IMR-90 (cell line): ENCODE measurements around the gene COL20A1. TPM values are rescaled to one million over a fixed set of nuclear protein-coding genes. Genes with fewer than 3 reads are reported as not detected.
A peak's percentile ranks its signal among the peaks of the same experiment; 100 is the strongest.

Experiments
- ATAC-seq: fragments of 200-7000 bp; cut with Tn5 transposase; 2 replicates; pipeline ENCODE4 v1.9.1; 2020; ENCODE audit warnings: low read depth, mild to moderate bottlenecking, moderate library complexity
- BruUV-seq: library from RNA; stranded (reverse); fragments of 400-500 nt; replicated peaks from 2 replicates; lab custom pipeline; 2021; lab: Mats Ljungman, UMichigan
- CTCF ChIA-PET: fragments of 300-600 bp; formaldehyde crosslinking; extraction: SDS; loops from one replicate; lab custom pipeline; 2021; ENCODE audit warnings: antibody characterized with exemption; lab: Yijun Ruan, JAX
- POLR2A ChIA-PET: fragments of 300-600 bp; sonication (Branson Sonifier 250); formaldehyde crosslinking; loops from one replicate; lab custom pipeline; 2022; ENCODE audit warnings: antibody characterized with exemption; ENCODE audit not compliant: unreplicated experiment; lab: Charles Lee
- DNase-seq: peaks from one replicate; pipeline ENCODE4 v3.0.0; 2013
- H2AFZ ChIP-seq: replicated peaks from 2 replicates; pipeline ENCODE3; 2013; ENCODE audit warnings: low read length, mild to moderate bottlenecking; ENCODE audit not compliant: poor library complexity
- H2AK5ac ChIP-seq: 2 replicates; pipeline ENCODE4 v1.6.1; 2013; ENCODE audit warnings: low read depth, low read length, inconsistent platforms
- H2AK9ac ChIP-seq: replicated peaks from 2 replicates; pipeline ENCODE3; 2013; ENCODE audit warnings: mild to moderate bottlenecking, low read depth, low read length, moderate library complexity; ENCODE audit not compliant: poor library complexity
- H2BK120ac ChIP-seq: 2 replicates; pipeline ENCODE4 v1.6.1; 2013; ENCODE audit warnings: low read depth, low read length, inconsistent platforms
- H2BK15ac ChIP-seq: 3 replicates; pipeline ENCODE4 v1.6.1; 2013; ENCODE audit warnings: low read depth, low read length, inconsistent platforms
- H2BK20ac ChIP-seq: 2 replicates; pipeline ENCODE4 v1.6.1; 2013; ENCODE audit warnings: low read depth, mild to moderate bottlenecking, inconsistent platforms, low read length, moderate library complexity
- H2BK5ac ChIP-seq: 2 replicates; pipeline ENCODE4 v1.6.1; 2013; ENCODE audit warnings: mild to moderate bottlenecking, low read depth, low read length, inconsistent platforms; ENCODE audit not compliant: poor library complexity, severe bottlenecking
- H3K14ac ChIP-seq: replicated peaks from 2 replicates; pipeline ENCODE4 v1.6.1; 2013; ENCODE audit warnings: low read depth, low read length, inconsistent platforms
- H3K18ac ChIP-seq: 2 replicates; pipeline ENCODE4 v1.6.1; 2013; ENCODE audit warnings: low read depth, low read length, control low read depth
- H3K23ac ChIP-seq: 2 replicates; pipeline ENCODE4 v1.6.1; 2013; ENCODE audit warnings: low read depth, low read length, inconsistent platforms
- H3K27ac ChIP-seq: 2 replicates; pipeline ENCODE4 v1.5.1; 2013; ENCODE audit warnings: mild to moderate bottlenecking, control low read depth, low read length; ENCODE audit not compliant: insufficient read depth
- H3K27me3 ChIP-seq: 2 replicates; pipeline ENCODE4 v1.6.1; 2013; ENCODE audit warnings: low read length; ENCODE audit not compliant: control insufficient read depth, insufficient read depth
- H3K36me3 ChIP-seq: 2 replicates; pipeline ENCODE4 v1.6.1; 2013; ENCODE audit warnings: low read length, mixed read lengths; ENCODE audit not compliant: control insufficient read depth, insufficient read depth
- H3K4ac ChIP-seq: 2 replicates; pipeline ENCODE4 v1.6.1; 2013; ENCODE audit warnings: low read depth, low read length, inconsistent platforms
- H3K4me1 ChIP-seq: 2 replicates; pipeline ENCODE4 v1.6.1; 2013; ENCODE audit warnings: low read length, mixed read lengths; ENCODE audit not compliant: control insufficient read depth, insufficient read depth
- H3K4me2 ChIP-seq: 2 replicates; pipeline ENCODE4 v1.6.1; 2013; ENCODE audit warnings: low read depth, mild to moderate bottlenecking, control low read depth, low read length, moderate library complexity
- H3K4me3 ChIP-seq: 2 replicates; pipeline ENCODE4 v1.5.1; 2013; ENCODE audit warnings: low read depth, mild to moderate bottlenecking, control low read depth, low read length, moderate library complexity; ENCODE audit not compliant: insufficient read depth
- H3K56ac ChIP-seq: 2 replicates; pipeline ENCODE4 v1.6.1; 2013; ENCODE audit warnings: low read length, inconsistent platforms; ENCODE audit not compliant: insufficient read depth; ENCODE audit errors: extremely low read depth
- H3K79me1 ChIP-seq, 2 experiments: 2 replicates each; pipeline ENCODE4 v1.6.1; 2013; ENCODE audit warnings: low read length in 2 of 2, inconsistent platforms in 1 of 2, low read depth in 1 of 2
- H3K9ac ChIP-seq: 2 replicates; pipeline ENCODE4 v1.6.1; 2013; ENCODE audit warnings: low read depth, low read length, control low read depth
- H3K9me1 ChIP-seq: 2 replicates; pipeline ENCODE4 v1.6.1; 2013; ENCODE audit warnings: low read length, inconsistent platforms; ENCODE audit not compliant: insufficient read depth
- H3K9me3 ChIP-seq: 2 replicates; pipeline ENCODE4 v1.6.1; 2013; ENCODE audit warnings: low read length; ENCODE audit not compliant: control insufficient read depth, insufficient read depth
- H4K20me1 ChIP-seq: 2 replicates; pipeline ENCODE4 v1.6.1; 2013; ENCODE audit warnings: low read length, inconsistent platforms; ENCODE audit not compliant: insufficient read depth
- H4K5ac ChIP-seq: 2 replicates; pipeline ENCODE4 v1.6.1; 2013; ENCODE audit warnings: mild to moderate bottlenecking, low read depth, low read length, control low read depth
- H4K8ac ChIP-seq, 2 experiments: 2 replicates each; pipeline ENCODE4 v1.6.1; 2013; ENCODE audit warnings: low read depth in 2 of 2, low read length in 2 of 2, control low read depth in 1 of 2, inconsistent platforms in 1 of 2
- H4K91ac ChIP-seq: 2 replicates; pipeline ENCODE4 v1.6.1; 2013; ENCODE audit warnings: low read depth, low read length, inconsistent platforms; ENCODE audit not compliant: insufficient read depth
- CEBPB ChIP-seq: IDR thresholded peaks from 2 replicates; pipeline ENCODE4 v1.6.1; 2012; ENCODE audit warnings: low read depth, low read length, improper control_type of control experiment
- CHD1 ChIP-seq: IDR thresholded peaks from 2 replicates; pipeline ENCODE4 v1.6.1; 2012; ENCODE audit warnings: low read depth, low read length, improper control_type of control experiment
- CTCF ChIP-seq: conservative IDR thresholded peaks from 2 replicates; pipeline ENCODE4 v1.5.1; 2012; ENCODE audit warnings: mild to moderate bottlenecking, low read depth, low read length, improper control_type of control experiment
- ELK1 ChIP-seq: fragments of 150-350 bp; IDR thresholded peaks from 2 replicates; pipeline ENCODE4 v1.6.1; 2016; ENCODE audit warnings: low read depth, mild to moderate bottlenecking, low read length, moderate library complexity, borderline replicate concordance
- MAFK ChIP-seq: IDR thresholded peaks from 2 replicates; pipeline ENCODE4 v1.6.1; 2012; ENCODE audit warnings: low read depth, low read length, improper control_type of control experiment
- MXI1 ChIP-seq: IDR thresholded peaks from 2 replicates; pipeline ENCODE4 v1.6.1; 2012; ENCODE audit warnings: low read depth, mild to moderate bottlenecking, low read length, moderate library complexity, borderline replicate concordance
- NFE2L2 ChIP-seq: fragments of 150-350 bp; IDR thresholded peaks from 2 replicates; pipeline ENCODE4 v1.6.1; 2016; ENCODE audit warnings: low read depth, mild to moderate bottlenecking, low read length
- RAD21 ChIP-seq: IDR thresholded peaks from 2 replicates; pipeline ENCODE4 v1.6.1; 2012; ENCODE audit warnings: low read length, improper control_type of control experiment
- RCOR1 ChIP-seq: IDR thresholded peaks from 2 replicates; pipeline ENCODE4 v1.6.1; 2012; ENCODE audit warnings: mild to moderate bottlenecking, low read length, improper control_type of control experiment; ENCODE audit not compliant: insufficient replicate concordance
- SMC3 ChIP-seq: fragments of 150-350 bp; IDR thresholded peaks from 2 replicates; pipeline ENCODE4 v1.6.1; 2016; ENCODE audit warnings: low read depth, mild to moderate bottlenecking, antibody characterized with exemption, low read length, moderate library complexity
- WGBS, 2 experiments: methylation state at CpG; one replicate each; pipeline versions ENCODE4 v1.1.5 to v1.1.7; 2013; ENCODE audit warnings: missing lambda C conversion rate in 2 of 2; ENCODE audit not compliant: insufficient read length in 1 of 2; ENCODE audit errors: extremely low coverage in 2 of 2; 5-methylcytosine and 5-hydroxymethylcytosine counted together
- dilution Hi-C: fragments of 300-500 bp; cut with HindIII; formaldehyde crosslinking; loops from one replicate; pipeline ENCODE4 v1.14.3; 2018; ENCODE audit warnings: low sequenced_read_pairs; ENCODE audit not compliant: unreplicated experiment
- in situ Hi-C: fragments of 300-500 bp; cut with MboI; formaldehyde crosslinking; loops from 3 replicates; pipeline ENCODE4 v1.14.3; 2019; ENCODE audit warnings: low sequenced_read_pairs, inconsistent platforms, mixed read lengths
- intact Hi-C: fragments of 100-400 bp; cut with micrococcal nuclease; formaldehyde crosslinking; loops from 2 replicates; pipeline ENCODE4 v1.10.0; 2022
- polyA plus RNA-seq, 3 experiments: library from polyadenylated mRNA; depleted of rRNA; stranded (reverse); fragments of >200 nt; gene quantifications; 2 replicates each; pipeline ENCODE4 v1.2.3, GENCODE V29; 2012; ENCODE audit warnings: low replicate concordance in 1 of 3
- total RNA-seq: library from RNA; depleted of rRNA; stranded (reverse); fragments of >200 nt; gene quantifications from 2 replicates; pipeline ENCODE4 v1.2.3, GENCODE V29; 2012

COL20A1 gene
- total and polyA plus RNA-seq, 2 of the 4 experiments (the other 2 are of a cell fraction): not detected

GRCh38 chr20:63361519-63362435 is 68.8 kb downstream of the COL20A1 start:
- H3K23ac ChIP-seq: no peak overlapping the region
- no peak overlapping the region for H2BK5ac ChIP-seq
- 6% methylated on average over 16 of the region's 50 CpGs; no CpG with 5 or more reads in 1 of the 2 experiments for WGBS, 2 experiments
- intact Hi-C loops: no loop called here
- H2AFZ ChIP-seq: peak overlapping the region; percentile 21
- H3K9me3 ChIP-seq: no peaks in the 10 kb centered on the region
- no peaks in the 10 kb centered on the region for H3K79me1 ChIP-seq
- TF ChIP-seq SMC3 (no peak), MXI1 (no peak), ELK1 (no peak), MAFK (no peak), RCOR1 (no peak), NFE2L2 (no peak), CTCF (no peak), CHD1 (no peak), CEBPB (no peak), RAD21 (no peak)
- H2AK5ac ChIP-seq: no peak overlapping the region
- H3K36me3 ChIP-seq: no peaks in the 10 kb centered on the region
- no peak overlapping the region for H2BK15ac ChIP-seq
- BruUV-seq: no TSS peak
- no peak overlapping the region for H3K4ac ChIP-seq
- no peaks in the 10 kb centered on the region for H3K4me1 ChIP-seq
- H2BK20ac ChIP-seq: no peak overlapping the region
- H3K4me2 ChIP-seq: no peak overlapping the region
- no peak overlapping the region for H3K18ac ChIP-seq
- ChIA-PET POLR2A (no interaction called here), CTCF (no interaction called here)
- H3K9me1 ChIP-seq: no peaks in the 10 kb centered on the region
- H2AK9ac ChIP-seq: no peak overlapping the region
- no peak overlapping the region for H4K8ac ChIP-seq
- dilution Hi-C loops: no loop called here
- no peak overlapping the region for H3K14ac ChIP-seq
- H3K27ac ChIP-seq: no peak overlapping the region
- H2BK120ac ChIP-seq: no peak overlapping the region
- DNase-seq (no peak), ATAC-seq (no peak)
- H3K27me3 ChIP-seq: peaks cover 39% of the 10 kb centered on the region
- no peak overlapping the region for H4K91ac ChIP-seq
- H3K4me3 ChIP-seq: no peak overlapping the region
- H3K9ac ChIP-seq: no peak overlapping the region
- H3K56ac ChIP-seq: no peak overlapping the region
- H4K20me1 ChIP-seq: no peaks in the 10 kb centered on the region
- H4K5ac ChIP-seq: no peak overlapping the region
- in situ Hi-C loops: no loop called here
